Left lung (tissue), 10 donors: ENCODE results near the gene CCDC71L. TPM values are rescaled to one million over a fixed set of nuclear protein-coding genes. Genes with fewer than 3 reads are reported as not detected.
"Not testable (repeated sequence)": the region's sequence is repeated elsewhere in the genome, so short reads cannot be mapped to it uniquely, and the experiment has no call there.

ENCODE experiments used
- ATAC-seq: fragments of 200-7000 bp; cut with Tn5 transposase; one replicate; pipeline ENCODE4 v1.9.1; 2020; ENCODE audit warnings: moderate library complexity
- DNase-seq, 4 donors: peaks; one replicate each; pipeline ENCODE4 v3.0.0-alpha.2; 2013 to 2020
- H3K27ac ChIP-seq, 2 donors: fragments of 200-600 bp; sonication (generic) in 1 of 2; one replicate each; pipeline versions ENCODE4 v1.5.0 to v1.8.0; 2020 to 2021
- H3K27me3 ChIP-seq, 2 donors: fragments of 200-600 bp; sonication (generic) in 1 of 2; one replicate each; pipeline versions ENCODE4 v1.5.0 to v1.8.0; 2020 to 2021
- H3K36me3 ChIP-seq, 2 donors: fragments of 200-600 bp; sonication (generic) in 1 of 2; one replicate each; pipeline versions ENCODE4 v1.5.0 to v1.8.0; 2020 to 2021
- H3K4me1 ChIP-seq, 2 donors: fragments of 200-600 bp; one replicate each; pipeline ENCODE4 v1.8.0; 2021
- H3K4me3 ChIP-seq, 2 donors: fragments of 200-600 bp; sonication (generic) in 1 of 2; one replicate each; pipeline versions ENCODE4 v1.5.0 to v1.8.0; 2020 to 2021; ENCODE audit warnings: mild to moderate bottlenecking in 1 of 2
- H3K9me3 ChIP-seq, 2 donors: fragments of 200-600 bp; sonication (generic) in 1 of 2; one replicate each; pipeline versions ENCODE4 v1.5.0 to v1.8.0; 2020 to 2021
- intact Hi-C, 2 donors: fragments of 100-400 bp; cut with DNase I; formaldehyde crosslinking; loops; one replicate each; pipeline versions ENCODE4 v1.11.2 to v1.14.2; 2022
- polyA plus RNA-seq, 6 donors: library from polyadenylated mRNA; unstranded; fragments of 120-200 nt; gene quantifications; one replicate each; pipeline ENCODE4 v1.2.1, GENCODE V29; 2013; ENCODE audit not compliant: insufficient read length in 6 of 6
- total RNA-seq, 2 donors: library from RNA; stranded (reverse); fragmentation: NEBNext Ultra II Directional; extraction: Animal tissue kit (Norgen Biotek cat#: 25700); gene quantifications; one replicate each; pipeline ENCODE4 v1.2.1, GENCODE V29; 2021
- TF ChIP-seq, protein P1 (sequence below), 2 donors: fragments of 200-600 bp; sonication (generic) in 1 of 2; IDR thresholded peaks; one replicate each; pipeline versions ENCODE4 v1.5.0 to v1.8.0; 2021; ENCODE audit warnings: antibody characterized with exemption in 2 of 2
- donor health status: DM: no; HTN: yes; CAD: no.
- donor health status: DM: no; HTN: no; CAD: no.

CCDC71L gene
- total and polyA plus RNA-seq, 8 donors, result 5.7 to 27.1 (median 7.5) TPM

DNA sequence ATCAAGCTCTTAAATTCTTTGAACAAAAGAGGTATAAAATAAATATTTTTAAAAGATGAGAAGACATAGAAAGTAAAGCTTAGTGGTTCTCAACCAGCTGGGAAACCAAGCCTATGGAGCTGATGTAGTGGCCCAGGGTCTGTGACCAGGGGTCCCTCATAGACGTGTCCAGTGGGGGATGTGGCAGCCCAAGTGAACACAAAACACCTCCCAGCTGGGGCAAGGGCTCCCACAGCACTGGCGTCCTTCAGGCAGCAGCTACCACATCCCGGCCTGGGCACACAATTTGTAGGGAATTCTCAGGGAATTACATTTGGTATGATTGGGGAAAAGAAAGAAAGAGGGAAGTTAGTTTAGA is 17.8 kb upstream of the CCDC71L start:
- Histone ChIP-seq H3K27ac (no peak overlapping the region), H3K4me3 (no peak overlapping the region), H3K36me3 (no peaks in the 10 kb centered on the region), H3K4me1 (peaks cover 0 to 5% of the 10 kb centered on the region in 2 donors), H3K27me3 (no peaks in the 10 kb centered on the region), H3K9me3 (no peaks in the 10 kb centered on the region)
- ATAC-seq (no peak), DNase-seq (no peak)
- TF ChIP-seq, protein P1, sequence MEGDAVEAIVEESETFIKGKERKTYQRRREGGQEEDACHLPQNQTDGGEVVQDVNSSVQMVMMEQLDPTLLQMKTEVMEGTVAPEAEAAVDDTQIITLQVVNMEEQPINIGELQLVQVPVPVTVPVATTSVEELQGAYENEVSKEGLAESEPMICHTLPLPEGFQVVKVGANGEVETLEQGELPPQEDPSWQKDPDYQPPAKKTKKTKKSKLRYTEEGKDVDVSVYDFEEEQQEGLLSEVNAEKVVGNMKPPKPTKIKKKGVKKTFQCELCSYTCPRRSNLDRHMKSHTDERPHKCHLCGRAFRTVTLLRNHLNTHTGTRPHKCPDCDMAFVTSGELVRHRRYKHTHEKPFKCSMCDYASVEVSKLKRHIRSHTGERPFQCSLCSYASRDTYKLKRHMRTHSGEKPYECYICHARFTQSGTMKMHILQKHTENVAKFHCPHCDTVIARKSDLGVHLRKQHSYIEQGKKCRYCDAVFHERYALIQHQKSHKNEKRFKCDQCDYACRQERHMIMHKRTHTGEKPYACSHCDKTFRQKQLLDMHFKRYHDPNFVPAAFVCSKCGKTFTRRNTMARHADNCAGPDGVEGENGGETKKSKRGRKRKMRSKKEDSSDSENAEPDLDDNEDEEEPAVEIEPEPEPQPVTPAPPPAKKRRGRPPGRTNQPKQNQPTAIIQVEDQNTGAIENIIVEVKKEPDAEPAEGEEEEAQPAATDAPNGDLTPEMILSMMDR (IDR thresholded peaks at IDR 0.05), result no peak
- intact Hi-C loops, result no loop called here

- H3K9me3 ChIP-seq, H3K27me3 ChIP-seq, H3K36me3 ChIP-seq, H3K4me1 ChIP-seq, H3K27ac ChIP-seq, H3K4me3 ChIP-seq, DNase-seq, intact Hi-C loops, ATAC-seq: not testable (repeated sequence)
These were observed 15.5 kb upstream of the CCDC71L start for GRCh38 chr7:106676506-106676905.

DNA sequence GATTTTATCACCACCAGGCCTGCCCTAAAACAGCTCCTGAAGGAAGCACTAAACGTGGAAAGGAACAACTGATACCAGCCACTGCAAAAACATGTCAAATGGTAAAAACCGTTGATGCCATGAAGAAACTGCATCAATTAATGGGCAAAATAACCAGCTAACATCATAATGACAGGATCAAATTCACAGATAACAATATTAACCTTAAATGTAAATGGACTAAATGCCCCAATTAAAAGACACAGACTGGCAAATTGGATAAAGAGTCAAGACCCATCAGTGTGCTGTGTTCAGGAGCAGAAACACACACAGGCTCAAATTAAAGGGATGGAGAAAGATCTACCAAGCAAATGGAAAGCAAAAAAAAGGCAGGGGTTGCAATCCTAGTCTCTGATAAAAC is 12.7 kb upstream of the CCDC71L start:
- ATAC-seq, H3K27me3 ChIP-seq, H3K9me3 ChIP-seq, DNase-seq, H3K36me3 ChIP-seq, intact Hi-C loops, H3K4me1 ChIP-seq, H3K27ac ChIP-seq, H3K4me3 ChIP-seq: not testable (repeated sequence)

DNA sequence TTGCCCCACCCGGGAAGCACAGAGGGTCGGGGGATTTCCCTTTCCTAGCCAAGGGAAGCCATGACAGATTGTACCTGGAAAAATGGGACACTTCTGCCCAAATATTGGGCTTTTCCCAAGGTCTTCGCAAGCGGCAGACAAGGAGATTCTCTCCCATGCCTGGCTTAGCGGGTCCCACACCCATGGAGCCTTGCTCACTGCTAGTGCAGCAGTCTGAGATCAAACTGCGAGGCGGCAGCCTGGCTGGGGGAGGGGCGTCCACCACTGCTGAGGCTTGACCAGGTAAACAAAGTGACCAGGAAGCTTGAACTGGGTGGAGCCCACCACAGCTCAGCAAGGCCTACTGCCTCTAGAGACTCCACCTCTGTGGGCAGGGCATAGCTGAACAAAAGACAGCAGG is 11.0 kb upstream of the CCDC71L start:
- intact Hi-C loops, H3K27me3 ChIP-seq, H3K9me3 ChIP-seq, H3K27ac ChIP-seq, ATAC-seq, H3K4me3 ChIP-seq, H3K4me1 ChIP-seq, H3K36me3 ChIP-seq: not testable (repeated sequence)
- peak in 1 of 4 donors; percentile 54 for DNase-seq

DNA sequence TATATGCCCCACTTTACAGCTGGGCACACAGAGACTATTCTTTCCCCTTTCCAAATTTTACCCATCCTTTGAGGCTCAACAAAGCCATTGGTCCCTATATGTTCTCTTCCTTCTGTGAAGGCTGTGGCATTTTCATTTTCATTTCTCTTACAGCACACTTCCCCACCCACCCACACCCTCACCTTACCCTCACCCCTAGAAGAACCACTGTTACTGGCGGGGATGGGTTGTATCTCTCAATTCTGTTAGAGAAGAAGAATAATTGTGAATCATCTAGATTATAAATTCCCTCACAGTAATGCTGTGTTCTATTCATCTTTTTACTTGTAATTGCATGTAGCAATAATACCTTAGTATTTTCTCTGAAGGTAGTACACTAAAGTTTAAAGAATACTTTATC is 10.2 kb upstream of the CCDC71L start:
- ATAC-seq (no peak), DNase-seq (no peak)
- H3K4me1 ChIP-seq, result no peaks in the 10 kb centered on the region
- no peaks in the 10 kb centered on the region for H3K27me3 ChIP-seq
- no peak overlapping the region for H3K4me3 ChIP-seq
- no peak overlapping the region for H3K27ac ChIP-seq
- intact Hi-C loops, result no loop called here
- TF ChIP-seq, protein P1 (IDR thresholded peaks at IDR 0.05), result no peak
- H3K36me3 ChIP-seq, result no peaks in the 10 kb centered on the region
- no peaks in the 10 kb centered on the region for H3K9me3 ChIP-seq

GRCh38 chr7:106668861-106669524 is 8.0 kb upstream of the CCDC71L start:
- H3K4me1 ChIP-seq, result no peaks in the 10 kb centered on the region
- H3K27ac ChIP-seq, result no peak overlapping the region
- TF ChIP-seq, protein P1 (IDR thresholded peaks at IDR 0.05), result no peak
- ATAC-seq (no peak), DNase-seq (no peak)
- H3K9me3 ChIP-seq, result no peaks in the 10 kb centered on the region
- H3K4me3 ChIP-seq, result no peak overlapping the region
- H3K36me3 ChIP-seq, result no peaks in the 10 kb centered on the region
- no peaks in the 10 kb centered on the region for H3K27me3 ChIP-seq
- intact Hi-C loops, result no loop called here

GRCh38 chr7:106666353-106666752 is 5.4 kb upstream of the CCDC71L start:
- TF ChIP-seq, protein P1 (IDR thresholded peaks at IDR 0.05), result no peak

More at GRCh38 chr7:106666353-106666752, 5.4 kb upstream of the CCDC71L start:
- H3K36me3 ChIP-seq, result no peaks in the 10 kb centered on the region
- DNase-seq (no peak), ATAC-seq (no peak)
- H3K9me3 ChIP-seq, result no peaks in the 10 kb centered on the region
- H3K27ac ChIP-seq, result no peak overlapping the region
- no peaks in the 10 kb centered on the region for H3K4me1 ChIP-seq
- intact Hi-C loops, result no loop called here
- no peak overlapping the region for H3K4me3 ChIP-seq
- H3K27me3 ChIP-seq, result no peaks in the 10 kb centered on the region
